ENCODE data around the gene NUP62.
"Not testable (repeated sequence)": the region's sequence is repeated elsewhere in the genome, so short reads cannot be mapped to it uniquely, and the experiment has no call there.

Gene NUP62

GRCh38 chr19:49973987-49974386, 44.7 kb upstream of the NUP62 start:
- no peak for DNase-seq (ENCODE audit: low read depth)
- no peak overlapping the region for H3K4me3 ChIP-seq (ENCODE audit: control insufficient read depth, low read depth, low read length)
- no peak for TF ChIP-seq CTCF (IDR thresholded peaks at IDR 0.05; ENCODE audit: control insufficient read depth, insufficient read depth, low read depth, low read length, missing control alignments)

- TF ChIP-seq CTCF (IDR thresholded peaks at IDR 0.05; ENCODE audit: control insufficient read depth, insufficient read depth, low read depth, low read length, missing control alignments), result no peak
- DNase-seq (ENCODE audit: low read depth), result no peak
- no peak overlapping the region for H3K4me3 ChIP-seq (ENCODE audit: control insufficient read depth, low read depth, low read length)
These were observed 43.5 kb upstream of the NUP62 start for GRCh38 chr19:49972841-49973240.

GRCh38 chr19:49971991-49972411, 42.7 kb upstream of the NUP62 start:
- no peak for TF ChIP-seq CTCF (IDR thresholded peaks at IDR 0.05; ENCODE audit: control insufficient read depth, insufficient read depth, low read depth, low read length, missing control alignments)
- no peak for DNase-seq (ENCODE audit: low read depth)
- H3K4me3 ChIP-seq (ENCODE audit: control insufficient read depth, low read depth, low read length), result no peak overlapping the region

- not testable (repeated sequence) for DNase-seq (ENCODE audit: low read depth); H3K4me3 ChIP-seq (ENCODE audit: control insufficient read depth, low read depth, low read length)
These were observed 40.1 kb upstream of the NUP62 start for GRCh38 chr19:49969355-49969754.

- DNase-seq (ENCODE audit: low read depth), result no peak
- no peak overlapping the region for H3K4me3 ChIP-seq (ENCODE audit: control insufficient read depth, low read depth, low read length)
- TF ChIP-seq CTCF (IDR thresholded peaks at IDR 0.05; ENCODE audit: control insufficient read depth, insufficient read depth, low read depth, low read length, missing control alignments), result no peak
These were observed 39.1 kb upstream of the NUP62 start for GRCh38 chr19:49968279-49968922.

- not testable (repeated sequence) for H3K4me3 ChIP-seq (ENCODE audit: control insufficient read depth, low read depth, low read length); DNase-seq (ENCODE audit: low read depth)
These were observed 31.7 kb upstream of the NUP62 start, which contains the start of gene SIGLEC11 for GRCh38 chr19:49960980-49961379. Gene SIGLEC11 (minus strand): TSS chr19:49961172. CDS start chr19:49961081, 91 bp downstream.

GRCh38 chr19:49959892-49960291, 30.6 kb upstream of the NUP62 start:
- not testable (repeated sequence) for H3K4me3 ChIP-seq (ENCODE audit: control insufficient read depth, low read depth, low read length); DNase-seq (ENCODE audit: low read depth)

- DNase-seq (ENCODE audit: low read depth), result not testable (repeated sequence)
These were observed 29.3 kb upstream of the NUP62 start for GRCh38 chr19:49958596-49958995.

GRCh38 chr19:49958144-49958543, 28.8 kb upstream of the NUP62 start:
- H3K4me3 ChIP-seq (ENCODE audit: control insufficient read depth, low read depth, low read length); DNase-seq (ENCODE audit: low read depth): not testable (repeated sequence)

More at GRCh38 chr19:49958596-49958995, 29.3 kb upstream of the NUP62 start:
- not testable (repeated sequence) for H3K4me3 ChIP-seq (ENCODE audit: control insufficient read depth, low read depth, low read length)

Measured in AG09309 (cell line).